Measurements from ENCODE around the gene KRTAP10-12. TPM values are rescaled to one million over a fixed set of nuclear protein-coding genes. Genes with fewer than 3 reads are reported as not detected.

Gene KRTAP10-12
- polyA plus RNA-seq, 1 donor from 2014 or later = not detected

DNA sequence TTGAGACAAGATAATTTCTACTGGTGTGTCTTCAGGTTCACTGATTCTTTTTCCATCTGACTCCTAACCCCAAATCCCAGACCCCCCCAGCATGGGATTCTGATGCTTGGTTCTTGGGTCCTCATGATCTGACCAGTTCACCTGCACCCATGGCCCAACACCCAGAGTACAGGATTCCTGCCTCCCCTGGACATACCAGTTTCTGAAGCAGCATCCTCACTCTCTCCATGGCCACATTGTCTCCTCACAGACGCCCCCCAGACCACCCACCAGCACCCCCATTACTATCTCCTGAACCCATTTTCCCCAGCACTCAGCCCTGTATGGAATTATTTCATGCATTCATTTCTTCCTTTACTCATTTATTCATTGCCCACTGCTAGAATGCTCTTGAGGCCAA, 40.1 kb upstream of the KRTAP10-12 start:
- Histone ChIP-seq H3K4me3 (ENCODE audit: low read length) (no peak overlapping the region), H3F3A (ENCODE audit: insufficient read depth, low read length, poor library complexity, severe bottlenecking) (no peaks in the 10 kb centered on the region), H4K20me1 (ENCODE audit: insufficient read depth) (no peaks in the 10 kb centered on the region), H3K27me3 (ENCODE audit: insufficient read depth, low read depth, low read length) (no peaks in the 10 kb centered on the region), H3K4me2 (ENCODE audit: low read length) (no peak overlapping the region), H3K9me3 (ENCODE audit: low read length) (no peaks in the 10 kb centered on the region), H3K36me3 (ENCODE audit: insufficient read depth, low read length) (no peaks in the 10 kb centered on the region), H3K9ac (ENCODE audit: low read length) (no peak overlapping the region), H3K79me2 (replicated peaks; ENCODE audit: insufficient read depth, low read length) (no peaks in the 10 kb centered on the region), H2AFZ (ENCODE audit: low read depth, low read length) (no peak overlapping the region), H3K27ac (ENCODE audit: low read length) (no peak overlapping the region), H3K9me2 (ENCODE audit: insufficient read depth, low read length) (no peaks in the 10 kb centered on the region)
- TF ChIP-seq REST (IDR thresholded peaks at IDR 0.05; ENCODE audit: borderline replicate concordance) (no peak), SMC3 (conservative IDR thresholded peaks at IDR 0.05; ENCODE audit: poor library complexity) (no peak)

DNA sequence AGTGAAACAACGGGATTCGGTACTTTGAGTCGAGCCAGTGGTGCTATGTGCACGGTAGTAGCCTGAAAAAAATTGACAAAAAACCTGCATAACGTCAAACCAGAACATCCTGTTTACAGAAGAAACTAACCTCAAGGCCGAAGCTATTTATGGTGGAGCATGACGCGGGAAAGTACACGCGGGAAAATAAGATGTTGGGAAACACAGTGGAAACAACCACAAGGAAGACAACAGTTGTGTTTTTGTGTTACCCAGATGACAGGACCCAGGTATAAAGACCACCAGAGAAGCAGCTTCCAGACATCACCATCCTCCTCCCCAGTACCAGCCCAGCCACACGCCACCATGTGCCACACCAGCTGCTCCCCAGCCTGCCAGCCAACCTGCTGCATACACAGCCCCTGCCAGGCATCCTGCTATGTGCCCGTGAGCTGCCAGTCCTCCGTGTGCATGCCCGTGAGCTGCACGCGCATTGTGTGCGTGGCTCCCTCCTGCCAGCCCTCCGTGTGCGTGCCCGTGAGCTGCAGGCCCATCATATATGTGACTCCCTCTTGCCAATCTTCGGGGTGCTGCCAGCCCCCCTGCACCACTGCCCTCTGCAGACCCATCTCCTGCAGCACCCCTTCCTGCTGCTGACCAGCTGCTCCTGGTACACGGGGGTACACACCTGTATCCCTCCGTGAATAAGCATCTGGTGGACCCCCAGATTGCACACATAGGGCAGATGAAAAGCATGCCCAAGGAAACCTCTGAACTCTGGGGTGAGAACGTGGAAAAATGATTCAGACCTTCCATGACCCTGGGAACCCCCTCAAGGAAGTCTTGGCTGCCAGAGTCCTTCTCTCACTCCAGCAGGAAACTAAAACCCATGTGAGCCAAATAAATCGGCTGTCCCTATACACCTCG, 39.1 kb upstream of the KRTAP10-12 start, which contains the start of gene KRTAP12-3:
Gene KRTAP12-3, plus strand, starts transcription at position 298 of the 906 bp plus-strand sequence. Its CDS starts 48 bp downstream, at position 346.
- Histone ChIP-seq H3K4me2 (ENCODE audit: low read length) (no peak within 1 kb of the TSS), H3K4me3 (ENCODE audit: low read length) (no peak within 1 kb of the TSS), H4K20me1 (ENCODE audit: insufficient read depth) (no peaks in the 10 kb centered on the region), H3K36me3 (ENCODE audit: insufficient read depth, low read length) (no peaks in the 10 kb centered on the region), H3K27ac (ENCODE audit: low read length) (no peak within 1 kb of the TSS), H3K79me2 (replicated peaks; ENCODE audit: insufficient read depth, low read length) (no peaks in the 10 kb centered on the region), H3F3A (ENCODE audit: insufficient read depth, low read length, poor library complexity, severe bottlenecking) (no peaks in the 10 kb centered on the region), H3K9ac (ENCODE audit: low read length) (no peak within 1 kb of the TSS), H3K9me3 (ENCODE audit: low read length) (no peaks in the 10 kb centered on the region), H3K27me3 (ENCODE audit: insufficient read depth, low read depth, low read length) (no peaks in the 10 kb centered on the region), H2AFZ (ENCODE audit: low read depth, low read length) (no peak within 1 kb of the TSS), H3K9me2 (ENCODE audit: insufficient read depth, low read length) (no peaks in the 10 kb centered on the region)
- TF ChIP-seq POLR2AphosphoS5 (IDR thresholded peaks at IDR 0.05) (no peak), REST (IDR thresholded peaks at IDR 0.05; ENCODE audit: borderline replicate concordance) (no peak), MXI1 (conservative IDR thresholded peaks at IDR 0.05; ENCODE audit: poor library complexity, severe bottlenecking) (no peak), EZH2 (IDR thresholded peaks at IDR 0.05; ENCODE audit: borderline replicate concordance, insufficient read depth, low read length, poor library complexity, severe bottlenecking) (no peak), SMC3 (conservative IDR thresholded peaks at IDR 0.05; ENCODE audit: poor library complexity) (no peak), EP300 (conservative IDR thresholded peaks at IDR 0.05; ENCODE audit: poor library complexity, severe bottlenecking) (no peak), TAF1 (IDR thresholded peaks at IDR 0.05; ENCODE audit: low read depth) (no peak), CTCF (IDR thresholded peaks at IDR 0.05; ENCODE audit: poor library complexity, severe bottlenecking) (no peak), RAD21 (conservative IDR thresholded peaks at IDR 0.05) (no peak)

All from neural cell (in vitro differentiated cells).